ENCODE results near the gene EPB41L4B. TPM values are rescaled to one million over a fixed set of nuclear protein-coding genes. Genes with fewer than 3 reads are reported as not detected.
"Not testable (repeated sequence)": the region's sequence is repeated elsewhere in the genome, so short reads cannot be mapped to it uniquely, and the experiment has no call there.

EPB41L4B gene
- total and polyA plus RNA-seq, 2 donors, result 1.2 to 6.0 TPM

GRCh38 chr9:109301012-109301411, 19.8 kb downstream of the EPB41L4B start:
- DNase-seq (ENCODE audit: extremely low spot score), result no peak
- no peak overlapping the region for H3K27ac ChIP-seq (ENCODE audit: low read depth)
- H3K36me3 ChIP-seq (ENCODE audit: insufficient read depth), result no peaks in the 10 kb centered on the region
- WGBS, result 74% methylated on average over 2 of the region's 2 CpGs
- no peaks in the 10 kb centered on the region for H3K4me1 ChIP-seq (ENCODE audit: insufficient read depth)
- H3K4me3 ChIP-seq (ENCODE audit: low read depth, low read length), result no peak overlapping the region

GRCh38 chr9:109299891-109300290, 21.0 kb downstream of the EPB41L4B start:
- no peaks in the 10 kb centered on the region for H3K36me3 ChIP-seq (ENCODE audit: insufficient read depth)
- no peak overlapping the region for H3K27ac ChIP-seq (ENCODE audit: low read depth)
- no peak for DNase-seq (ENCODE audit: extremely low spot score)
- H3K4me3 ChIP-seq (ENCODE audit: low read depth, low read length), result no peak overlapping the region
- H3K4me1 ChIP-seq (ENCODE audit: insufficient read depth), result no peaks in the 10 kb centered on the region
- 86% methylated on average over 11 of the region's 11 CpGs for WGBS

GRCh38 chr9:109297899-109298298, 23.0 kb downstream of the EPB41L4B start:
- DNase-seq (ENCODE audit: extremely low spot score), result no peak
- Histone ChIP-seq H3K4me1 (ENCODE audit: insufficient read depth) (no peaks in the 10 kb centered on the region), H3K4me3 (ENCODE audit: low read depth, low read length) (no peak overlapping the region), H3K27ac (ENCODE audit: low read depth) (no peak overlapping the region), H3K36me3 (ENCODE audit: insufficient read depth) (no peaks in the 10 kb centered on the region)
- WGBS, result 29% methylated on average over 1 of the region's 1 CpG

GRCh38 chr9:109295221-109296130, 25.4 kb downstream of the EPB41L4B start:
- H3K36me3 ChIP-seq (ENCODE audit: insufficient read depth), result no peaks in the 10 kb centered on the region
- 41% methylated on average over 4 of the region's 4 CpGs for WGBS
- DNase-seq (ENCODE audit: extremely low spot score), result no peak
- H3K4me3 ChIP-seq (ENCODE audit: low read depth, low read length), result no peak overlapping the region
- no peak overlapping the region for H3K27ac ChIP-seq (ENCODE audit: low read depth)
- H3K4me1 ChIP-seq (ENCODE audit: insufficient read depth), result no peaks in the 10 kb centered on the region

- no peak for DNase-seq (ENCODE audit: extremely low spot score)
- Histone ChIP-seq H3K4me3 (ENCODE audit: low read depth, low read length) (no peak overlapping the region), H3K4me1 (ENCODE audit: insufficient read depth) (no peaks in the 10 kb centered on the region), H3K27ac (ENCODE audit: low read depth) (no peak overlapping the region), H3K36me3 (ENCODE audit: insufficient read depth) (no peaks in the 10 kb centered on the region)
These were observed 30.5 kb downstream of the EPB41L4B start for GRCh38 chr9:109290385-109290784.

- H3K4me3 ChIP-seq (ENCODE audit: low read depth, low read length), result no peak overlapping the region
- no peak for DNase-seq (ENCODE audit: extremely low spot score)
- H3K36me3 ChIP-seq (ENCODE audit: insufficient read depth), result no peaks in the 10 kb centered on the region
- WGBS, result 91% methylated on average over 8 of the region's 8 CpGs
- no peaks in the 10 kb centered on the region for H3K4me1 ChIP-seq (ENCODE audit: insufficient read depth)
- H3K27ac ChIP-seq (ENCODE audit: low read depth), result no peak overlapping the region
These were observed 30.9 kb downstream of the EPB41L4B start for GRCh38 chr9:109289931-109290330.

GRCh38 chr9:109289186-109289585, 31.7 kb downstream of the EPB41L4B start:
- H3K27ac ChIP-seq (ENCODE audit: low read depth), result no peak overlapping the region
- DNase-seq (ENCODE audit: extremely low spot score), result no peak
- H3K36me3 ChIP-seq (ENCODE audit: insufficient read depth), result no peaks in the 10 kb centered on the region
- no peak overlapping the region for H3K4me3 ChIP-seq (ENCODE audit: low read depth, low read length)
- no peaks in the 10 kb centered on the region for H3K4me1 ChIP-seq (ENCODE audit: insufficient read depth)
- 45% methylated on average over 5 of the region's 5 CpGs for WGBS

GRCh38 chr9:109286981-109287380, 33.9 kb downstream of the EPB41L4B start:
- H3K27ac ChIP-seq (ENCODE audit: low read depth), result no peak overlapping the region
- no peak for DNase-seq (ENCODE audit: extremely low spot score)
- no peaks in the 10 kb centered on the region for H3K36me3 ChIP-seq (ENCODE audit: insufficient read depth)
- H3K4me1 ChIP-seq (ENCODE audit: insufficient read depth), result no peaks in the 10 kb centered on the region
- no peak overlapping the region for H3K4me3 ChIP-seq (ENCODE audit: low read depth, low read length)

GRCh38 chr9:109286571-109286977, 34.3 kb downstream of the EPB41L4B start:
- H3K36me3 ChIP-seq (ENCODE audit: insufficient read depth), result no peaks in the 10 kb centered on the region
- DNase-seq (ENCODE audit: extremely low spot score), result no peak
- H3K27ac ChIP-seq (ENCODE audit: low read depth), result no peak overlapping the region
- 74% methylated on average over 4 of the region's 4 CpGs for WGBS
- no peaks in the 10 kb centered on the region for H3K4me1 ChIP-seq (ENCODE audit: insufficient read depth)
- H3K4me3 ChIP-seq (ENCODE audit: low read depth, low read length), result no peak overlapping the region

- not testable (repeated sequence) for H3K4me1 ChIP-seq (ENCODE audit: insufficient read depth); H3K36me3 ChIP-seq (ENCODE audit: insufficient read depth); H3K27ac ChIP-seq (ENCODE audit: low read depth); DNase-seq (ENCODE audit: extremely low spot score); H3K4me3 ChIP-seq (ENCODE audit: low read depth, low read length)
- 87% methylated on average over 2 of the region's 2 CpGs for WGBS
These were observed 37.2 kb downstream of the EPB41L4B start for GRCh38 chr9:109283672-109284071.

- WGBS, result 85% methylated on average over 3 of the region's 3 CpGs
- Histone ChIP-seq H3K4me3 (ENCODE audit: low read depth, low read length) (no peak overlapping the region), H3K27ac (ENCODE audit: low read depth) (no peak overlapping the region), H3K36me3 (ENCODE audit: insufficient read depth) (no peaks in the 10 kb centered on the region), H3K4me1 (ENCODE audit: insufficient read depth) (no peaks in the 10 kb centered on the region)
- no peak for DNase-seq (ENCODE audit: extremely low spot score)
These were observed 37.8 kb downstream of the EPB41L4B start for GRCh38 chr9:109283012-109283411.

GRCh38 chr9:109282302-109282701, 38.6 kb downstream of the EPB41L4B start:
- Histone ChIP-seq H3K27ac (ENCODE audit: low read depth) (no peak overlapping the region), H3K36me3 (ENCODE audit: insufficient read depth) (no peaks in the 10 kb centered on the region), H3K4me1 (ENCODE audit: insufficient read depth) (no peaks in the 10 kb centered on the region), H3K4me3 (ENCODE audit: low read depth, low read length) (no peak overlapping the region)
- 91% methylated on average over 3 of the region's 3 CpGs for WGBS
- DNase-seq (ENCODE audit: extremely low spot score), result no peak

- no peaks in the 10 kb centered on the region for H3K36me3 ChIP-seq (ENCODE audit: insufficient read depth)
- no peak for DNase-seq (ENCODE audit: extremely low spot score)
- WGBS, result 97% methylated on average over 8 of the region's 8 CpGs
- H3K4me3 ChIP-seq (ENCODE audit: low read depth, low read length), result no peak overlapping the region
- H3K27ac ChIP-seq (ENCODE audit: low read depth), result no peak overlapping the region
- H3K4me1 ChIP-seq (ENCODE audit: insufficient read depth), result no peaks in the 10 kb centered on the region
These were observed 39.3 kb downstream of the EPB41L4B start for GRCh38 chr9:109281518-109281917.

- 70% methylated on average over 2 of the region's 2 CpGs for WGBS
- DNase-seq (ENCODE audit: extremely low spot score), result no peak
- no peak overlapping the region for H3K4me3 ChIP-seq (ENCODE audit: low read depth, low read length)
- no peaks in the 10 kb centered on the region for H3K36me3 ChIP-seq (ENCODE audit: insufficient read depth)
- no peaks in the 10 kb centered on the region for H3K4me1 ChIP-seq (ENCODE audit: insufficient read depth)
- H3K27ac ChIP-seq (ENCODE audit: low read depth), result no peak overlapping the region
These were observed 42.0 kb downstream of the EPB41L4B start for GRCh38 chr9:109278848-109279247.

All from urinary bladder (tissue), 4 donors.